Measurements from ENCODE around the gene CTF1.
"Not testable (repeated sequence)": the region's sequence is repeated elsewhere in the genome, so short reads cannot be mapped to it uniquely, and the experiment has no call there.

Gene CTF1

GRCh38 chr16:30934827-30935557 lies 38.6 kb downstream of the CTF1 start:
- no peak for FAIRE-seq

- FAIRE-seq = no peak
Measured at GRCh38 chr16:30937692-30938091, 41.3 kb downstream of the CTF1 start.

GRCh38 chr16:30939571-30939970 lies 43.2 kb downstream of the CTF1 start:
- not testable (repeated sequence) for FAIRE-seq

GRCh38 chr16:30941600-30942425 lies 45.4 kb downstream of the CTF1 start:
- no peak for FAIRE-seq

- no peak for FAIRE-seq
Measured at GRCh38 chr16:30942426-30942806, 46.0 kb downstream of the CTF1 start.

GRCh38 chr16:30944352-30944751 lies 47.9 kb downstream of the CTF1 start:
- FAIRE-seq = no peak

GRCh38 chr16:30946671-30947540 lies 50.5 kb downstream of the CTF1 start:
- no peak for FAIRE-seq

GRCh38 chr16:30947541-30947858 lies 51.1 kb downstream of the CTF1 start:
- FAIRE-seq = no peak

- FAIRE-seq = peak; percentile 76
Measured at GRCh38 chr16:30947859-30948666, 51.6 kb downstream of the CTF1 start.

GRCh38 chr16:30948667-30949649 lies 52.5 kb downstream of the CTF1 start, which contains the start of gene ORAI3:
Gene ORAI3, plus strand, starts transcription at chr16:30949068. Its CDS starts 222 bp downstream, at chr16:30949290.
- no peak for FAIRE-seq

GRCh38 chr16:30949650-30950515 lies 53.5 kb downstream of the CTF1 start:
- FAIRE-seq = no peak

GRCh38 chr16:30950516-30951065 lies 54.2 kb downstream of the CTF1 start:
- FAIRE-seq = no peak

- no peak for FAIRE-seq
Measured at GRCh38 chr16:30951193-30951592, 54.8 kb downstream of the CTF1 start.

- no peak for FAIRE-seq
Measured at GRCh38 chr16:30951750-30952149, 55.3 kb downstream of the CTF1 start.

- FAIRE-seq = no peak
Measured at GRCh38 chr16:30953111-30953510, 56.7 kb downstream of the CTF1 start.

Measured in TTC549 (cell line).